KOPT-K1 (cell line): ENCODE measurements around the gene VAMP2.
A peak's percentile ranks its signal among the peaks of the same experiment; 100 is the strongest.

Experiments
- H3K27ac ChIP-seq: fragments of 200-600 bp; sonication (generic); 2 replicates; pipeline ENCODE4 v1.5.1; 2016; ENCODE audit warnings: antibody characterized with exemption, mild to moderate bottlenecking, low read depth, low read length; ENCODE audit not compliant: poor library complexity, severe bottlenecking
- H3K36me3 ChIP-seq: fragments of 200-600 bp; sonication (generic); 2 replicates; pipeline ENCODE4 v1.5.1; 2017; ENCODE audit warnings: antibody characterized with exemption, mild to moderate bottlenecking, low read length, moderate library complexity; ENCODE audit not compliant: insufficient read depth
- H3K9me3 ChIP-seq: fragments of 200-600 bp; sonication (generic); 2 replicates; pipeline ENCODE4 v1.5.1; 2017; ENCODE audit warnings: antibody characterized with exemption, low read length, mild to moderate bottlenecking; ENCODE audit not compliant: insufficient read depth, poor library complexity, severe bottlenecking

VAMP2 gene

DNA sequence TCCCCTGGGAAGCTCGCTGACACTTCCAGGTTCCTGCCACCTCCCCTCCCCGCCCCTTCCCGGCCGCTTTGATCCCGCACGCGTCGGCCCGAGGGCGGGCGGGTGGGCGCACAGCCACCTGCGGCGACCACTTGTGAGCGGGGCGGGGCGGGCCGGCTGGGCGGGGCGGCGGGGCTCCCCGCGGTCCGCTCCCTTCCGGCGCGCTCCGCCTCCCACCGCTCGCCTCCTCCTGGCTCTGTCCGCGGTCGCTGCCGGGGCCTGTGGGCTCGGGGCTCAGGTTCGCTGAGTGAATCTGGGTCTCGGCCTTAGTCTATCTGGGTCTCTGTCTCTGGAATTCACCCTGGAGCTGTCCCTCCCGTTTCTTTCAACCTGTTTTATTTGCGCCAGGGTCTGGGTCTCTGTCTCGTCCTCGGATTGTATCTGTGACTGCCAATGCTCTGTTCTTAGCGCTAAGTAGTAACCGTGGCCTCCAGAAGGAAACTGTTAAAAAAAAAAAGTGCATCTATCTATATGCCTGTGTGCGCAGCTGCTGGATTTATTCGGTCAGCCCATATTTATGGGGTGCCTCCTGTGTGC is 36.2 kb downstream of the VAMP2 start:
- no peaks in the 10 kb centered on the region for H3K36me3 ChIP-seq
- H3K9me3 ChIP-seq: no peaks in the 10 kb centered on the region
- peak overlapping the region; percentile 5 for H3K27ac ChIP-seq

GRCh38 chr17:8125947-8126490 is 36.7 kb downstream of the VAMP2 start:
- Histone ChIP-seq H3K27ac (peak overlapping the region; percentile 5), H3K9me3 (no peaks in the 10 kb centered on the region), H3K36me3 (no peaks in the 10 kb centered on the region)

DNA sequence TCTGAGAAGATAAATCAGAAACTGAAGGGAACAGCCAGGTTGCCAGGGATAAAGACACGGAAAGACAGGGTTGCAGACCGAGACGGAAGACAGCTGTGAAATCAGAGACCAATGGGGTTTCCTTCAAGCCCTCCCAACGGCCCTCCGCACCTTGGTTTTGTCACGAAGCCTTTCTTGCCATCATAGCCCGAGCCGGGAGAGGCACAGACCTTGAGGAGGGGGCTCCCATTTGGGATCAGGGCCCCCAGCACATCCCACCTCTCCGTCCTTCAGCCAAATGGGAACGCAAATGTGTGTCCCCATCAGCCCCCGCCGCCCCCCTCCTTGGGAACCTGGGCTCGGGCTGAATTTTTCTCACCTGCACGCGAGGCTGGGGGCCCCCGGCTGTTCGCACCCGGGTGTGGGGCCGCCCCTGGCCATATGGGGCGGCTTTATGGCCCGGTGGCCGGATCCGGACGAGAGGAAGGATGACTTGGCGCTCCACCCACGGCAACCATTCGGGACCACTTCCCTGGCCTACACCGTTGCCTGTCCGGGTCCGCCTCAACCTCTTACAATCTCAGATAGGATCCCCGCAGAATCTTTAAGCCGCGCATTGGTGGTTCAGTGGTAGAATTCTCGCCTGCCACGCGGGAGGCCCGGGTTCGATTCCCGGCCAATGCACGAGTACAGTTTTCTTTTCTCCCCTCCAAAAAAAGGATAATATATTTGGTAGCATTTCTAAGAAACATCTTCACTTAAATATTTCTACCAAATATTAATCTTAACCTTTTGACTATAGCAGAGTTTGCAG is 37.4 kb downstream of the VAMP2 start:
- Histone ChIP-seq H3K27ac (peak overlapping the region; percentile 5), H3K9me3 (no peaks in the 10 kb centered on the region), H3K36me3 (no peaks in the 10 kb centered on the region)

DNA sequence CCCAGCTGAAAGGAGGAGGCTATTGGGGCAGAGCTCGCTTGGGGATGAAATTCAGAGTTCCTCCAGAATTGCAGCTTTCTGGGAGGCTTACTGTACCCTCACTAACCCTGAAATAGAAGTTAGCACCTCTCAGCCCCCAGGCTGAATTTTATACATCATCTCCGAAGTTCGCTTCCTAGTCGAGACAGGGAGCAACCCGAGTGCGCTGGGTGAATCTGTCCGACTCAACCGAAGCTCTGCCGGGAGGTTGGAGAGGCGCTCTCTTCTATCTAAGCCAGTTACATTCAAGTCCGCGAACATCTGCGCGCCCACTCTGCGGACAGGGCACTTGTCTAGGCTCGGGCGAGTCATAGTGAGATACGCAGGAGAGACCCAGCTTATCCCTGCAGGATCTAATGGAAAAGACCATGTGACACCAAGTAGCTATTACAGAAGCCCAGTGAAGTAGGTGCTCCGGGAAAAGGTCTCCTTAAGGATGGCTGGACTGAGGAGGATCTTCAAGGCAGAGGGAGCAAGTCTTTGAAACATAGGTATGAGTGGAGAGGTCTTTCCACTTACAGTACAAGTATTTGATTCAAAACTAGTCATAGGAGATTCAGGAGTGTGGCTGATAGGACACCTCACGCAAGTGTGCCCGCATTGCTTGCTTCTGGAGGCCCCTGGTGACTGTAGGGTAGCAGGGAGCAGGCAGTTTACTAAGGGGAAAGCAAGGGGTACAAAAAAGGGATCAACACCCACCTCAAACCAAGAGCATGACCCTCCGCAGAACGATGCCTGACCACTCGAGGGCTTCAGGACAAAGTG is 38.2 kb downstream of the VAMP2 start:
- no peaks in the 10 kb centered on the region for H3K36me3 ChIP-seq
- no peaks in the 10 kb centered on the region for H3K9me3 ChIP-seq
- no peak overlapping the region for H3K27ac ChIP-seq

DNA sequence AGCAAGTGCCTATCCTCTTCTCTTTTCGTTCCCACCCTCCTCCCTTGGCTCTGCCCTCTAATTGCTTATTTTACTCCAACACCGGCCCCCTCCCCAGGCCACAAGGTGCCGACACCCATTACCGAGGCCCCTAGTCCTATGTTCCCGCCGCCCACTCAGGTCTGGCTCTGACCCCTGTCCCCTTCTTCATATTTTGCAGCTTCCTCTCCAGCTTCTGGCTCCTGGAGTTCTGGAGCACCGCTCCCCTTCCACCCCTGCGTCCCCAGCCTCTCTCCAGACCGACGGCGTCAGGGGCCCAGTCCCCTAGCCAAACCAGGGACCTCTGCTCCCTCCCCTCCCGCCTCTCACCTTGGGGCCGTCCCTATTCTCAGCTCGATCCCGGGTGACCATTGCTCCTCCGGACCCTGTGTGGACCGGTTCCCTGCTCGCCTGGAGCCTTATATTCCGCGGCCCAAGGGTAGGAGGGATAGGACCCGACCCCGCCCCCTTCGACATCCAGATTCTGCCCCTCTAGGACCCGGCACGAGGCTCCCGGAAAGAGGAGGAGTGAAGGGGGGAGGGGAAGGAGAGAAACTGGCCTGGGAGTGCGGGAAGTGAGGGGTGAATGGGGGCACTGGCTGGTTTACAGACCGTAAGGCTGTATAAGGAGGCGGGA is 38.9 kb downstream of the VAMP2 start, which contains the start of gene HES7:
Gene HES7, minus strand, starts transcription at position 412 of the 655 bp plus-strand sequence. Its CDS starts 22 bp downstream, at position 390.
- no peak within 1 kb of the TSS for H3K27ac ChIP-seq
- H3K36me3 ChIP-seq: no peaks in the 10 kb centered on the region
- H3K9me3 ChIP-seq: no peaks in the 10 kb centered on the region

GRCh38 chr17:8122924-8123694 is 39.6 kb downstream of the VAMP2 start:
- H3K36me3 ChIP-seq: no peaks in the 10 kb centered on the region

GRCh38 chr17:8122422-8122923 is 40.3 kb downstream of the VAMP2 start:
- no peaks in the 10 kb centered on the region for H3K9me3 ChIP-seq
- H3K36me3 ChIP-seq: no peaks in the 10 kb centered on the region
- H3K27ac ChIP-seq: no peak overlapping the region

More at GRCh38 chr17:8122924-8123694, 39.6 kb downstream of the VAMP2 start:
- Histone ChIP-seq H3K27ac (no peak overlapping the region), H3K9me3 (no peaks in the 10 kb centered on the region)

DNA sequence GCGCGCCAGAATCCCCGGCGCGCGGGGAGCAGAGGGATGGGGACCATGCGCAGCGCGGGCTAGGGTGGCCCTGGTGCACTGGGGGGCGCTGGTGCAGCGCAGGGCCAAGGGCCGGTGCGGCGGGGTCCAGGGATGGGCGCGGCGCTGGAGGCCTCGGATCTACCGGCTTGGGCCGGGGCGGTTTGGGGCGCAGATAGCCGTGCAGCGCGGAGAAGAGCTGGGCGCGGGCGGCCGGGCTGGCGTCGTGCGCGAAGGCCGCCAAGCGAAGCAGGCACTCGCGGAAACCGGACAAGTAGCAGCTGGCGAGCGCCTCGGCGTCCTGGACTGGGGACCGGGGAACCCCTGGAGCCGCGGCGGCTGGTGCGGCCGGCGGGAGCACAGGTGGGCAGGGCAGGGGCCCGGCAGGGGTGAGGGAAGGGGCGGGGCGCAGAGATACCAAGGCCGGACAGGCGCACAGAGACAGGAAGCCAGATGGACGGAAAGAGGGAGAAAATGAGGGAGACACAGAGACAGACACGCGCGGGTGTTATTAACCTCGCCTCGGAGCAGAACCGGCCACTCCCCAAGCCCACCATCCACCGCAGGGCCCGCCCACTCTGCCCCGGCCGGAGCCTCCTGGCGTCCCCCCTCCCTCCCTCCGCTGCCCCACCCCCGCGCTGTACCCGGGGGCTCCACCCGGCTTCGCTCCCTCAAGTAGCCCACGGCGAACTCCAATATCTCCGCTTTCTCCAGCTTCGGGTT is 40.9 kb downstream of the VAMP2 start:
- Histone ChIP-seq H3K27ac (no peak overlapping the region), H3K9me3 (no peaks in the 10 kb centered on the region), H3K36me3 (no peaks in the 10 kb centered on the region)

DNA sequence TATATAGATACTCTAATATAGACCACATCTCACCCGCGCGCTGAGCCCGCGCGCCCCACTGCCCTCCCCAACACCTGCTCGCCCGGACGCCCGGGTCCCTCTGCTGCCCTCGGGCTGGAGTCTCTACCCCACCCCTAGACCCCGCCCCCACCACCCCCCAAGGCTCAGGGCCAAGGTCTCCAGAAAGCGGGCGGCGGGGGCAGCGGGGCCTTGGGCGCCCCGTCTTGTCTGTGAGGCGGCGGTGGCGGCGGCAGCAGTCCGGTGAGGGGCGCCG is 41.4 kb downstream of the VAMP2 start:
- Histone ChIP-seq H3K27ac (no peak overlapping the region), H3K36me3 (no peaks in the 10 kb centered on the region), H3K9me3 (no peaks in the 10 kb centered on the region)

GRCh38 chr17:8120520-8121406 is 42.0 kb downstream of the VAMP2 start:
- Histone ChIP-seq H3K27ac (no peak overlapping the region), H3K36me3 (no peaks in the 10 kb centered on the region), H3K9me3 (no peaks in the 10 kb centered on the region)

DNA sequence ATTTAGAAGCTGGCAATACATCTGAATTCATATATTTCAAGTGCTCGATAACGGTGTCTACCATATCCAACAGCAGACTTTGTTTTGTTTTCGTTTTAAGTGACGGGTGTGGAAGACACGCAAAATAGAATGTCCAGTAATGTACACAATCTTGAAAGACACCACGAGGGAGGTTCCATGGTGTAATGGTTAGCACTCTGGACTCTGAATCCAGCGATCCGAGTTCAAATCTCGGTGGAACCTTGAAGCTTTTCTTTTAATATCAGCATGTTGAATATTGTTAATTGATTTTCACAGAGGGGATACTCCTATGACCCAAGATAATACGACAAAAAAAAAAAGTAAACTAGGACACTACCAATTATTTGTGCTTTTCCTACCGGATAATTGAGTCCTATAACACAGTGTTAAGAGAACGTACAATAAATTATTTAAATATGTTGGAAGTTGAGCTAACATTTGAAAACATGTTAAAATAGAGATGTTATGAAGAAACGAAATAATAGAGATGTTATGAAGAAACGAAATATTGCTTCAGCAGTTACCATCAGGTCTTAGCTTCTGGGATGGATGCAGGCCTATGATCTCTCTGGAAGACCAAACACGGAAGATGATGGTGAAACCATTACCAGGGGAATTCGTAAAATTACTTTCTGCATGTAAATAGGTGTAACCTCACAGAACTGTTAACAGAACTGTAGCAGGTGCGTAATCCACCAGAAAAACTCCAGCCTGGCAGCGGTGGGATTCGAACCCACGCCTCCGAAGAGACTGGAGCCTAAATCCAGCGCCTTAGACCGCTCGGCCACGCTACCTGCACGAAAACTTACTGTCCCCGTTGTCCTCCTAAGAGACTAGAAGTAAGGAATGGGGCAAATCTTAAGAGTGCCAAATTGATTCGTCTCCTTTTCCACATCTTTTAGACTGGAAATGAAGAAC is 42.9 kb downstream of the VAMP2 start:
- no peaks in the 10 kb centered on the region for H3K9me3 ChIP-seq
- H3K27ac ChIP-seq: peak overlapping the region; percentile 37
- H3K36me3 ChIP-seq: no peaks in the 10 kb centered on the region
